Upper lobe of right lung (tissue), 1 donor: ENCODE data around the gene PKD2L1. TPM values are rescaled to one million over a fixed set of nuclear protein-coding genes. Genes with fewer than 3 reads are reported as not detected.

Experiments
- ATAC-seq: fragments of 200-7000 bp; cut with Tn5 transposase; one replicate; pipeline ENCODE4 v1.9.1; 2020; ENCODE audit warnings: mild to moderate bottlenecking, moderate library complexity
- DNase-seq: peaks from one replicate; pipeline ENCODE4 v3.0.0-alpha.2; 2020
- H3K27ac ChIP-seq: fragments of 200-600 bp; one replicate; pipeline ENCODE4 v1.8.0; 2022
- H3K27me3 ChIP-seq: fragments of 200-600 bp; one replicate; pipeline ENCODE4 v1.8.0; 2022; ENCODE audit warnings: mild to moderate bottlenecking
- H3K36me3 ChIP-seq: fragments of 200-600 bp; one replicate; pipeline ENCODE4 v1.8.0; 2022
- H3K4me1 ChIP-seq: fragments of 200-600 bp; one replicate; pipeline ENCODE4 v1.8.0; 2022
- H3K4me3 ChIP-seq: fragments of 200-600 bp; one replicate; pipeline ENCODE4 v1.8.0; 2022; ENCODE audit warnings: mild to moderate bottlenecking
- H3K9me3 ChIP-seq: fragments of 200-600 bp; one replicate; pipeline ENCODE4 v1.8.0; 2022
- CTCF ChIP-seq: fragments of 200-600 bp; IDR thresholded peaks from one replicate; pipeline ENCODE4 v1.8.0; 2022; ENCODE audit warnings: antibody characterized with exemption
- intact Hi-C: fragments of 100-400 bp; cut with DNase I; formaldehyde crosslinking; loops from one replicate; pipeline ENCODE4 v1.11.0; 2022
- total RNA-seq: library from RNA; stranded (reverse); fragmentation: NEBNext Ultra II Directional; extraction: Animal tissue kit (Norgen Biotek cat#: 25700); gene quantifications from one replicate; pipeline ENCODE4 v1.2.1, GENCODE V29; 2021
- donor health status: DM: no; HTN: yes; CAD: no; lungs with severe emphysema.

Gene PKD2L1
- total RNA-seq, 1 donor from 2014 or later = 2.1 TPM

GRCh38 chr10:100372415-100373297, 42.6 kb upstream of the PKD2L1 start:
- no peaks in the 10 kb centered on the region for H3K36me3 ChIP-seq
- intact Hi-C loops = no loop called here
- H3K9me3 ChIP-seq = no peaks in the 10 kb centered on the region
- ATAC-seq = peak; percentile 0
- DNase-seq = no peak
- no peaks in the 10 kb centered on the region for H3K27me3 ChIP-seq
- peaks cover 40% of the 10 kb centered on the region for H3K4me1 ChIP-seq
- H3K4me3 ChIP-seq = peak overlapping the region; percentile 62
- peak overlapping the region; percentile 94 for H3K27ac ChIP-seq
- no peak for TF ChIP-seq CTCF

GRCh38 chr10:100371482-100372027, 41.5 kb upstream of the PKD2L1 start:
- H3K27me3 ChIP-seq = no peaks in the 10 kb centered on the region
- no peaks in the 10 kb centered on the region for H3K9me3 ChIP-seq
- DNase-seq (no peak), ATAC-seq (no peak)
- H3K4me1 ChIP-seq = peaks cover 40% of the 10 kb centered on the region
- H3K27ac ChIP-seq = peak overlapping the region; percentile 67
- H3K36me3 ChIP-seq = no peaks in the 10 kb centered on the region
- no peak overlapping the region for H3K4me3 ChIP-seq
- intact Hi-C loops = no loop called here
- TF ChIP-seq CTCF = no peak

GRCh38 chr10:100370714-100371481, 40.9 kb upstream of the PKD2L1 start:
- peak; percentile 53 for ATAC-seq
- Histone ChIP-seq H3K4me3 (no peak overlapping the region), H3K36me3 (no peaks in the 10 kb centered on the region), H3K4me1 (peaks cover 40% of the 10 kb centered on the region), H3K27ac (peak overlapping the region; percentile 67), H3K9me3 (no peaks in the 10 kb centered on the region), H3K27me3 (no peaks in the 10 kb centered on the region)
- TF ChIP-seq CTCF = no peak
- intact Hi-C loops = no loop called here
- peak; percentile 88 for DNase-seq

GRCh38 chr10:100368721-100369120, 38.7 kb upstream of the PKD2L1 start:
- Histone ChIP-seq H3K4me3 (no peak overlapping the region), H3K27ac (no peak overlapping the region), H3K36me3 (no peaks in the 10 kb centered on the region), H3K4me1 (peaks cover 39% of the 10 kb centered on the region), H3K9me3 (no peaks in the 10 kb centered on the region), H3K27me3 (no peaks in the 10 kb centered on the region)
- no peak for TF ChIP-seq CTCF
- no peak for DNase-seq
- intact Hi-C loops = no loop called here
- no peak for ATAC-seq

GRCh38 chr10:100364735-100365391, 34.8 kb upstream of the PKD2L1 start:
- peak; percentile 92 for ATAC-seq
- no peak for TF ChIP-seq CTCF
- peak; percentile 87 for DNase-seq
- Histone ChIP-seq H3K4me1 (peaks cover 12% of the 10 kb centered on the region), H3K27me3 (no peaks in the 10 kb centered on the region), H3K36me3 (peaks cover 5% of the 10 kb centered on the region), H3K27ac (no peak overlapping the region), H3K4me3 (no peak overlapping the region), H3K9me3 (no peaks in the 10 kb centered on the region)
- intact Hi-C loops = no loop called here
